DND-41 (cell line): ENCODE measurements around the gene LAMC1.

Source experiments
- EZH2 ChIP-seq: IDR thresholded peaks from 3 replicates; pipeline ENCODE4 v1.6.1; 2012; ENCODE audit warnings: borderline replicate concordance, low read depth, mild to moderate bottlenecking, moderate library complexity, low read length, inconsistent platforms; ENCODE audit not compliant: severe bottlenecking
- TF ChIP-seq, protein P1 (sequence below): IDR thresholded peaks from 2 replicates; pipeline ENCODE4 v1.5.1; 2012; ENCODE audit warnings: borderline replicate concordance, low read length, moderate library complexity, mild to moderate bottlenecking; ENCODE audit not compliant: poor library complexity, severe bottlenecking; ENCODE audit errors: extremely low read depth

- TF ChIP-seq, protein P1, sequence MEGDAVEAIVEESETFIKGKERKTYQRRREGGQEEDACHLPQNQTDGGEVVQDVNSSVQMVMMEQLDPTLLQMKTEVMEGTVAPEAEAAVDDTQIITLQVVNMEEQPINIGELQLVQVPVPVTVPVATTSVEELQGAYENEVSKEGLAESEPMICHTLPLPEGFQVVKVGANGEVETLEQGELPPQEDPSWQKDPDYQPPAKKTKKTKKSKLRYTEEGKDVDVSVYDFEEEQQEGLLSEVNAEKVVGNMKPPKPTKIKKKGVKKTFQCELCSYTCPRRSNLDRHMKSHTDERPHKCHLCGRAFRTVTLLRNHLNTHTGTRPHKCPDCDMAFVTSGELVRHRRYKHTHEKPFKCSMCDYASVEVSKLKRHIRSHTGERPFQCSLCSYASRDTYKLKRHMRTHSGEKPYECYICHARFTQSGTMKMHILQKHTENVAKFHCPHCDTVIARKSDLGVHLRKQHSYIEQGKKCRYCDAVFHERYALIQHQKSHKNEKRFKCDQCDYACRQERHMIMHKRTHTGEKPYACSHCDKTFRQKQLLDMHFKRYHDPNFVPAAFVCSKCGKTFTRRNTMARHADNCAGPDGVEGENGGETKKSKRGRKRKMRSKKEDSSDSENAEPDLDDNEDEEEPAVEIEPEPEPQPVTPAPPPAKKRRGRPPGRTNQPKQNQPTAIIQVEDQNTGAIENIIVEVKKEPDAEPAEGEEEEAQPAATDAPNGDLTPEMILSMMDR, result no peak
- no peak for TF ChIP-seq EZH2
Observed at GRCh38 chr1:183193963-183194525, 170.8 kb downstream of the LAMC1 start.
